MCF 10A (cell line): ENCODE measurements around the gene MIEF1. TPM values are rescaled to one million over a fixed set of nuclear protein-coding genes. Genes with fewer than 3 reads are reported as not detected.

Source experiments
- BruUV-seq: library from RNA; stranded (reverse); fragments of 400-500 nt; replicated peaks from 2 replicates; lab custom pipeline; 2021; lab: Mats Ljungman, UMichigan
- CTCF ChIA-PET: fragments of 300-600 bp; sonication (Branson Sonifier 250); formaldehyde crosslinking; extraction: SDS; loops from one replicate; lab custom pipeline; 2021; ENCODE audit warnings: antibody characterized with exemption, inconsistent platforms; lab: Yijun Ruan, JAX
- POLR2A ChIA-PET: fragments of 300-600, 350-650 bp; sonication (Branson Sonifier 250); formaldehyde crosslinking; extraction: SDS; loops from one replicate; lab custom pipeline; 2020; ENCODE audit warnings: antibody characterized with exemption, inconsistent platforms; lab: Yijun Ruan, JAX
- DNase-seq: peaks from one replicate; pipeline ENCODE4 v3.0.0-alpha.2; 2018; ENCODE audit not compliant: unreplicated experiment
- H3K27ac Mint-ChIP-seq: one replicate; pipeline ENCODE4 v1.8.0; 2022; ENCODE audit warnings: mild to moderate bottlenecking, low read depth, mixed read lengths; ENCODE audit not compliant: unreplicated experiment
- H3K27me3 Mint-ChIP-seq: one replicate; pipeline ENCODE4 v1.8.0; 2022; ENCODE audit warnings: mixed read lengths; ENCODE audit not compliant: insufficient read depth, unreplicated experiment
- H3K36me3 Mint-ChIP-seq: one replicate; pipeline ENCODE4 v1.8.0; 2022; ENCODE audit warnings: mild to moderate bottlenecking, moderate library complexity, mixed read lengths; ENCODE audit not compliant: insufficient read depth, unreplicated experiment
- H3K4me1 Mint-ChIP-seq: one replicate; pipeline ENCODE4 v1.8.0; 2022; ENCODE audit warnings: mixed read lengths; ENCODE audit not compliant: insufficient read depth, unreplicated experiment
- H3K4me3 Mint-ChIP-seq: one replicate; pipeline ENCODE4 v1.8.0; 2022; ENCODE audit warnings: mild to moderate bottlenecking, moderate library complexity, mixed read lengths; ENCODE audit not compliant: unreplicated experiment
- H3K9me3 Mint-ChIP-seq: one replicate; pipeline ENCODE4 v1.8.0; 2022; ENCODE audit warnings: mixed read lengths; ENCODE audit not compliant: unreplicated experiment
- intact Hi-C: fragments of 100-400 bp; cut with micrococcal nuclease; formaldehyde crosslinking; loops from 2 replicates; pipeline ENCODE4 v1.14.1; 2022
- total RNA-seq: library from RNA; stranded (reverse); gene quantifications from 2 replicates; pipeline ENCODE4 v1.2.3, GENCODE V29; 2022
- TF ChIP-seq, protein P1 (sequence below): fragments of 200-600 bp; IDR thresholded peaks from one replicate; pipeline ENCODE4 v1.8.0; 2022; ENCODE audit warnings: antibody characterized with exemption, mild to moderate bottlenecking; ENCODE audit not compliant: unreplicated experiment

The MIEF1 gene
- total RNA-seq, 1 experiment from 2014 or later, result 40.2 TPM

- H3K9me3 Mint-ChIP-seq, result no peaks in the 10 kb centered on the region
- intact Hi-C loops, result no loop called here
- H3K27me3 Mint-ChIP-seq, result no peaks in the 10 kb centered on the region
- POLR2A ChIA-PET, result no interaction called here
- H3K36me3 Mint-ChIP-seq, result no peaks in the 10 kb centered on the region
- CTCF ChIA-PET, result interaction anchor here (1.6 kb wide), 1 partner anchor 16 kb away, joined by 5 read pairs; no protein-coding TSS in a partner anchor
- no TSS peak for BruUV-seq
- no peak overlapping the region for H3K4me3 Mint-ChIP-seq
- H3K27ac Mint-ChIP-seq, result no peak overlapping the region
- no peaks in the 10 kb centered on the region for H3K4me1 Mint-ChIP-seq
- no peak for DNase-seq
- TF ChIP-seq, protein P1, sequence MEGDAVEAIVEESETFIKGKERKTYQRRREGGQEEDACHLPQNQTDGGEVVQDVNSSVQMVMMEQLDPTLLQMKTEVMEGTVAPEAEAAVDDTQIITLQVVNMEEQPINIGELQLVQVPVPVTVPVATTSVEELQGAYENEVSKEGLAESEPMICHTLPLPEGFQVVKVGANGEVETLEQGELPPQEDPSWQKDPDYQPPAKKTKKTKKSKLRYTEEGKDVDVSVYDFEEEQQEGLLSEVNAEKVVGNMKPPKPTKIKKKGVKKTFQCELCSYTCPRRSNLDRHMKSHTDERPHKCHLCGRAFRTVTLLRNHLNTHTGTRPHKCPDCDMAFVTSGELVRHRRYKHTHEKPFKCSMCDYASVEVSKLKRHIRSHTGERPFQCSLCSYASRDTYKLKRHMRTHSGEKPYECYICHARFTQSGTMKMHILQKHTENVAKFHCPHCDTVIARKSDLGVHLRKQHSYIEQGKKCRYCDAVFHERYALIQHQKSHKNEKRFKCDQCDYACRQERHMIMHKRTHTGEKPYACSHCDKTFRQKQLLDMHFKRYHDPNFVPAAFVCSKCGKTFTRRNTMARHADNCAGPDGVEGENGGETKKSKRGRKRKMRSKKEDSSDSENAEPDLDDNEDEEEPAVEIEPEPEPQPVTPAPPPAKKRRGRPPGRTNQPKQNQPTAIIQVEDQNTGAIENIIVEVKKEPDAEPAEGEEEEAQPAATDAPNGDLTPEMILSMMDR, result no peak
Measured at GRCh38 chr22:39477542-39477941, 24.5 kb upstream of the MIEF1 start.

DNA sequence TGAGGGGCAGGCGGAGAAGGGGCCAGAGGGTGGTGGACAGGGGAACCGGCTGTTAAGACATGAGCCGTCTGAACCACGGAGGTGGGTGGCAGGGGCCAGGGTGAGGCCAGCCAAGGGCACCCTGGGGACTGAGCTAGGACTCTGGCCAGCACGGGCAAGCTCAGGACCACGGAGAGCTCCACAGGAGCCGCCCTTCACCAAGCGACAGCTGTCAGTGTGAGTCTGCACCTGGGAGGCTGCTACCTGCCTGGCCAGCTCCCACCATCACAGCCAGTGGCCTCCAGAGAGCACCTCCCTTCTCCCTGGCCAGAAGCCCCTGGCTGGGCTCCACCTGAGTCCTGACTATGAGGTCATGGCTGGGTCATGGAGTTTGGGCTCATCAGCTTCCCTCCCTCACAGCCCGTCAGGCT is 23.6 kb upstream of the MIEF1 start:
- intact Hi-C loops, result no loop called here
- CTCF ChIA-PET, result interaction anchor here (0.5 to 1.6 kb wide), 5 partner anchors 15 to 160 kb away, joined by 3 to 5 read pairs (median 3); no protein-coding TSS in a partner anchor
- TF ChIP-seq, protein P1, result no peak
- H3K27ac Mint-ChIP-seq, result no peak overlapping the region
- no peaks in the 10 kb centered on the region for H3K36me3 Mint-ChIP-seq
- DNase-seq, result peak; percentile 42
- H3K27me3 Mint-ChIP-seq, result no peaks in the 10 kb centered on the region
- POLR2A ChIA-PET, result interaction anchor here (0.8 to 1.5 kb wide), 2 partner anchors 12 to 23 kb away, joined by 4 to 5 read pairs; partner anchors contain the start of gene MIEF1
- no peak overlapping the region for H3K4me3 Mint-ChIP-seq
- BruUV-seq, result no TSS peak
- H3K9me3 Mint-ChIP-seq, result no peaks in the 10 kb centered on the region
- no peaks in the 10 kb centered on the region for H3K4me1 Mint-ChIP-seq

GRCh38 chr22:39479254-39479653 is 22.8 kb upstream of the MIEF1 start:
- TF ChIP-seq, protein P1, result no peak
- Mint-ChIP-seq H3K27me3 (no peaks in the 10 kb centered on the region), H3K36me3 (no peaks in the 10 kb centered on the region), H3K27ac (no peak overlapping the region), H3K4me1 (no peaks in the 10 kb centered on the region), H3K4me3 (no peak overlapping the region), H3K9me3 (no peaks in the 10 kb centered on the region)
- POLR2A ChIA-PET, result interaction anchor here (1.5 kb wide), 1 partner anchor 11 kb away, joined by 4 read pairs; no protein-coding TSS in a partner anchor
- DNase-seq, result no peak
- CTCF ChIA-PET, result interaction anchor here (0.9 kb wide), 1 partner anchor 161 kb away, joined by 3 read pairs; no protein-coding TSS in a partner anchor
- intact Hi-C loops, result no loop called here
- BruUV-seq, result no TSS peak

GRCh38 chr22:39480557-39480956 is 21.5 kb upstream of the MIEF1 start:
- Mint-ChIP-seq H3K4me1 (no peaks in the 10 kb centered on the region), H3K27ac (no peak overlapping the region), H3K36me3 (no peaks in the 10 kb centered on the region), H3K27me3 (no peaks in the 10 kb centered on the region), H3K4me3 (no peak overlapping the region), H3K9me3 (no peaks in the 10 kb centered on the region)
- intact Hi-C loops, result no loop called here
- no peak for DNase-seq
- CTCF ChIA-PET, result no interaction called here
- TF ChIP-seq, protein P1, result no peak
- no TSS peak for BruUV-seq
- POLR2A ChIA-PET, result no interaction called here
